HepG2 (cell line): ENCODE data around the gene MAP2K3. TPM values are rescaled to one million over a fixed set of nuclear protein-coding genes. Genes with fewer than 3 reads are reported as not detected.
A peak's percentile ranks its signal among the peaks of the same experiment; 100 is the strongest.

Source experiments
- FOXK2 ChIP-seq: fragments of 450-650 bp; IDR thresholded peaks from 2 replicates; pipeline ENCODE4 v1.6.1; 2016
- KAT2B ChIP-seq: fragments of 150-350 bp; IDR thresholded peaks from 2 replicates; pipeline ENCODE4 v1.6.1; 2014; ENCODE audit warnings: low read depth, low read length, borderline replicate concordance
- KDM1A ChIP-seq: IDR thresholded peaks from 2 replicates; pipeline ENCODE4 v1.6.1; 2016; ENCODE audit warnings: missing compliant biosample characterization
- MBD4 ChIP-seq: IDR thresholded peaks from 2 replicates; pipeline ENCODE4 v1.6.1; 2012; ENCODE audit warnings: low read length, inconsistent platforms, borderline replicate concordance
- MTF1 ChIP-seq: sonication (generic); formaldehyde crosslinking; IDR thresholded peaks from 2 replicates; pipeline ENCODE4 v1.5.0; 2020; ENCODE audit warnings: missing genetic modification reagents
- NFKB2 ChIP-seq: sonication (generic); formaldehyde crosslinking; IDR thresholded peaks from 2 replicates; pipeline ENCODE4 v1.4.0; 2020; ENCODE audit warnings: missing genetic modification reagents, borderline replicate concordance
- SRSF1 ChIP-seq: fragments of 200-400 bp; formaldehyde crosslinking; optimal IDR thresholded peaks from 2 replicates; pipeline ENCODE3; 2017; ENCODE audit warnings: mild to moderate bottlenecking, low read depth, low read length, moderate library complexity
- TBX2 ChIP-seq: sonication (generic); formaldehyde crosslinking; IDR thresholded peaks from 2 replicates; pipeline ENCODE4 v1.5.0; 2020; ENCODE audit warnings: missing genetic modification reagents, mild to moderate bottlenecking, borderline replicate concordance
- ZBTB42 ChIP-seq: sonication (generic); formaldehyde crosslinking; IDR thresholded peaks from 2 replicates; pipeline ENCODE4 v1.5.0; 2020; ENCODE audit warnings: mild to moderate bottlenecking, missing genetic modification reagents
- ZFP37 ChIP-seq: sonication (generic); formaldehyde crosslinking; IDR thresholded peaks from 2 replicates; pipeline ENCODE4 v1.4.0; 2020; ENCODE audit warnings: missing genetic modification reagents, borderline replicate concordance
- ZNF598 ChIP-seq: sonication (generic); formaldehyde crosslinking; IDR thresholded peaks from 2 replicates; pipeline ENCODE4 v1.5.1; 2020; ENCODE audit warnings: mild to moderate bottlenecking, missing genetic modification reagents, borderline replicate concordance
- ZNF615 ChIP-seq: sonication (generic); formaldehyde crosslinking; IDR thresholded peaks from 2 replicates; pipeline ENCODE4 v1.5.0; 2020; ENCODE audit warnings: mild to moderate bottlenecking, missing genetic modification reagents, borderline replicate concordance
- ZNF724P ChIP-seq: sonication (generic); formaldehyde crosslinking; IDR thresholded peaks from 2 replicates; pipeline ENCODE4 v1.8.0; 2022; ENCODE audit warnings: missing genetic modification reagents, borderline replicate concordance
- ZNF878 ChIP-seq: sonication (generic); formaldehyde crosslinking; IDR thresholded peaks from 2 replicates; pipeline ENCODE4 v1.8.1; 2023; ENCODE audit warnings: mild to moderate bottlenecking, missing genetic modification reagents, moderate library complexity
- polyA plus RNA-seq, 8 experiments: library from polyadenylated mRNA; depleted of rRNA in 3 of 8; stranded (reverse) in 7 of 8; unstranded in 1 of 8; fragments of >200 nt; fragmentation: Illumina TruSeq in 4 of 8; extraction: Trizol in 4 of 8; gene quantifications; 2 replicates each; pipeline versions ENCODE4 v1.2.1 to v1.2.3, GENCODE V29; 2011 to 2016; ENCODE audit warnings: low read depth in 4 of 8, missing spikeins in 1 of 8, mixed read lengths in 1 of 8; ENCODE audit not compliant: insufficient read depth in 1 of 8
- total RNA-seq, 5 experiments: library from RNA; depleted of rRNA; stranded (reverse); fragments of >200 nt; fragmentation: Illumina TruSeq; extraction: Trizol; gene quantifications; 2 replicates each; pipeline ENCODE4 v1.2.3, GENCODE V29; 2016; ENCODE audit warnings: low read depth in 1 of 5
- TF ChIP-seq, protein P1 (sequence below): IDR thresholded peaks from 2 replicates; pipeline ENCODE4 v1.4.0; 2020; ENCODE audit warnings: mild to moderate bottlenecking, missing genetic modification reagents
- TF ChIP-seq, protein P2 (sequence below): IDR thresholded peaks from 2 replicates; pipeline ENCODE4 v1.6.1; 2016; ENCODE audit warnings: missing compliant biosample characterization, missing genetic modification reagents, borderline replicate concordance
- TF ChIP-seq, protein P3 (sequence below): sonication (generic); formaldehyde crosslinking; IDR thresholded peaks from 2 replicates; pipeline ENCODE4 v1.4.0; 2020; ENCODE audit warnings: missing genetic modification reagents, borderline replicate concordance
- TF ChIP-seq, protein P4 (sequence below): IDR thresholded peaks from 2 replicates; pipeline ENCODE4 v1.6.1; 2012; ENCODE audit warnings: low read depth, low read length, improper control_type of control experiment

Gene MAP2K3
- total and polyA plus RNA-seq, 2 of the 13 experiments (the other 11 are each of a cell fraction or from before 2014, with no cell fraction given), result 20.5 to 27.4 TPM

DNA sequence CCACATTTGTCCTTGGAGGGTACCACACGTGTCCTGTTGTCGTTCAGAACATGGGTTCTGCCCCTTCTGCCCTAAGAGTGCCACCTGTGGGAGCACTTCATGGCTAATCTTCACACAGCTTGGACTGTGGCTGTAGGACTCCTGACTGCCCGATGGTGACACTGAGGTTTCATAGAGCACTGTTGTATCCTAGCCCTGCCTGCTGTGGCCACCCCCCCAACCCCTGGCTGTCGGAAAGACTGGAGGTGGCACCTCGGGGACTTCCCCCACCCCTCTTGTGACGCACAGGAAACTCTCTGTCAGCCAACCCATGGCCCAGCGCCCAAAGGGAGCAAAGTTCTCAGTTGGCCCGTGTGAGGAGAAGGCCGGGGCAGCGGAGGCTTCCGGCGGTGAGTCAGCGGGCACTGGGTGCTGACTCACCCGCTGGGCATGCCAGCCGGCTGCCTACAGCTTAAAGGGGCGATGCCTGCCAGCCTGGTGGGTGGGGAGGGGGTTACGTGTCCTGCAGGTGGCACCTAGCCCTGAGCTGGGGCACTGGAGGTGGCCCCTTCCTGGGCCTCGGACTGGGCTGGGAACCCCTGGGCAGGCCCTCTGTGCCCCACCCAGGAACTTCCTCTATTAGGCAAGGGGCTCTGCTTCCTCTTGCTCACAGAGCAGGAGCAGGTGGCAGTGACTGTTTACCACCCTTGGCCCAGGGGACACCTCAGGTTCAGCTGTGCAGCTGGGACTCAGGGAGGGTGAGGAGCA is 3.4 kb downstream of the MAP2K3 start (continued):
- TF ChIP-seq, protein P1, sequence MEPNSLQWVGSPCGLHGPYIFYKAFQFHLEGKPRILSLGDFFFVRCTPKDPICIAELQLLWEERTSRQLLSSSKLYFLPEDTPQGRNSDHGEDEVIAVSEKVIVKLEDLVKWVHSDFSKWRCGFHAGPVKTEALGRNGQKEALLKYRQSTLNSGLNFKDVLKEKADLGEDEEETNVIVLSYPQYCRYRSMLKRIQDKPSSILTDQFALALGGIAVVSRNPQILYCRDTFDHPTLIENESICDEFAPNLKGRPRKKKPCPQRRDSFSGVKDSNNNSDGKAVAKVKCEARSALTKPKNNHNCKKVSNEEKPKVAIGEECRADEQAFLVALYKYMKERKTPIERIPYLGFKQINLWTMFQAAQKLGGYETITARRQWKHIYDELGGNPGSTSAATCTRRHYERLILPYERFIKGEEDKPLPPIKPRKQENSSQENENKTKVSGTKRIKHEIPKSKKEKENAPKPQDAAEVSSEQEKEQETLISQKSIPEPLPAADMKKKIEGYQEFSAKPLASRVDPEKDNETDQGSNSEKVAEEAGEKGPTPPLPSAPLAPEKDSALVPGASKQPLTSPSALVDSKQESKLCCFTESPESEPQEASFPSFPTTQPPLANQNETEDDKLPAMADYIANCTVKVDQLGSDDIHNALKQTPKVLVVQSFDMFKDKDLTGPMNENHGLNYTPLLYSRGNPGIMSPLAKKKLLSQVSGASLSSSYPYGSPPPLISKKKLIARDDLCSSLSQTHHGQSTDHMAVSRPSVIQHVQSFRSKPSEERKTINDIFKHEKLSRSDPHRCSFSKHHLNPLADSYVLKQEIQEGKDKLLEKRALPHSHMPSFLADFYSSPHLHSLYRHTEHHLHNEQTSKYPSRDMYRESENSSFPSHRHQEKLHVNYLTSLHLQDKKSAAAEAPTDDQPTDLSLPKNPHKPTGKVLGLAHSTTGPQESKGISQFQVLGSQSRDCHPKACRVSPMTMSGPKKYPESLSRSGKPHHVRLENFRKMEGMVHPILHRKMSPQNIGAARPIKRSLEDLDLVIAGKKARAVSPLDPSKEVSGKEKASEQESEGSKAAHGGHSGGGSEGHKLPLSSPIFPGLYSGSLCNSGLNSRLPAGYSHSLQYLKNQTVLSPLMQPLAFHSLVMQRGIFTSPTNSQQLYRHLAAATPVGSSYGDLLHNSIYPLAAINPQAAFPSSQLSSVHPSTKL, result peak; percentile 64
- no peak for TF ChIP-seq MTF1 (CRISPR knock-in tag)
- TF ChIP-seq KAT2B, result no peak
- no peak for TF ChIP-seq KDM1A (CRISPR knock-in tag)
- no peak for TF ChIP-seq SRSF1
- TF ChIP-seq ZBTB42 (CRISPR knock-in tag), result no peak; the same call in 1 of the 2 replicates
- TF ChIP-seq ZNF878 (CRISPR knock-in tag), result no peak
- TF ChIP-seq ZNF724P (CRISPR knock-in tag), result no peak
- TF ChIP-seq NFKB2 (CRISPR knock-in tag), result peak; percentile 13; the same call in 1 of the 2 replicates
- TF ChIP-seq, protein P2, sequence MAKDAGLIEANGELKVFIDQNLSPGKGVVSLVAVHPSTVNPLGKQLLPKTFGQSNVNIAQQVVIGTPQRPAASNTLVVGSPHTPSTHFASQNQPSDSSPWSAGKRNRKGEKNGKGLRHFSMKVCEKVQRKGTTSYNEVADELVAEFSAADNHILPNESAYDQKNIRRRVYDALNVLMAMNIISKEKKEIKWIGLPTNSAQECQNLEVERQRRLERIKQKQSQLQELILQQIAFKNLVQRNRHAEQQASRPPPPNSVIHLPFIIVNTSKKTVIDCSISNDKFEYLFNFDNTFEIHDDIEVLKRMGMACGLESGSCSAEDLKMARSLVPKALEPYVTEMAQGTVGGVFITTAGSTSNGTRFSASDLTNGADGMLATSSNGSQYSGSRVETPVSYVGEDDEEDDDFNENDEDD, result 0 out of 2 replicates have a peak, but pooled peaks have one; percentile 17
- TF ChIP-seq, protein P3, sequence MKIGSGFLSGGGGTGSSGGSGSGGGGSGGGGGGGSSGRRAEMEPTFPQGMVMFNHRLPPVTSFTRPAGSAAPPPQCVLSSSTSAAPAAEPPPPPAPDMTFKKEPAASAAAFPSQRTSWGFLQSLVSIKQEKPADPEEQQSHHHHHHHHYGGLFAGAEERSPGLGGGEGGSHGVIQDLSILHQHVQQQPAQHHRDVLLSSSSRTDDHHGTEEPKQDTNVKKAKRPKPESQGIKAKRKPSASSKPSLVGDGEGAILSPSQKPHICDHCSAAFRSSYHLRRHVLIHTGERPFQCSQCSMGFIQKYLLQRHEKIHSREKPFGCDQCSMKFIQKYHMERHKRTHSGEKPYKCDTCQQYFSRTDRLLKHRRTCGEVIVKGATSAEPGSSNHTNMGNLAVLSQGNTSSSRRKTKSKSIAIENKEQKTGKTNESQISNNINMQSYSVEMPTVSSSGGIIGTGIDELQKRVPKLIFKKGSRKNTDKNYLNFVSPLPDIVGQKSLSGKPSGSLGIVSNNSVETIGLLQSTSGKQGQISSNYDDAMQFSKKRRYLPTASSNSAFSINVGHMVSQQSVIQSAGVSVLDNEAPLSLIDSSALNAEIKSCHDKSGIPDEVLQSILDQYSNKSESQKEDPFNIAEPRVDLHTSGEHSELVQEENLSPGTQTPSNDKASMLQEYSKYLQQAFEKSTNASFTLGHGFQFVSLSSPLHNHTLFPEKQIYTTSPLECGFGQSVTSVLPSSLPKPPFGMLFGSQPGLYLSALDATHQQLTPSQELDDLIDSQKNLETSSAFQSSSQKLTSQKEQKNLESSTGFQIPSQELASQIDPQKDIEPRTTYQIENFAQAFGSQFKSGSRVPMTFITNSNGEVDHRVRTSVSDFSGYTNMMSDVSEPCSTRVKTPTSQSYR, result no peak
- TF ChIP-seq, protein P4, sequence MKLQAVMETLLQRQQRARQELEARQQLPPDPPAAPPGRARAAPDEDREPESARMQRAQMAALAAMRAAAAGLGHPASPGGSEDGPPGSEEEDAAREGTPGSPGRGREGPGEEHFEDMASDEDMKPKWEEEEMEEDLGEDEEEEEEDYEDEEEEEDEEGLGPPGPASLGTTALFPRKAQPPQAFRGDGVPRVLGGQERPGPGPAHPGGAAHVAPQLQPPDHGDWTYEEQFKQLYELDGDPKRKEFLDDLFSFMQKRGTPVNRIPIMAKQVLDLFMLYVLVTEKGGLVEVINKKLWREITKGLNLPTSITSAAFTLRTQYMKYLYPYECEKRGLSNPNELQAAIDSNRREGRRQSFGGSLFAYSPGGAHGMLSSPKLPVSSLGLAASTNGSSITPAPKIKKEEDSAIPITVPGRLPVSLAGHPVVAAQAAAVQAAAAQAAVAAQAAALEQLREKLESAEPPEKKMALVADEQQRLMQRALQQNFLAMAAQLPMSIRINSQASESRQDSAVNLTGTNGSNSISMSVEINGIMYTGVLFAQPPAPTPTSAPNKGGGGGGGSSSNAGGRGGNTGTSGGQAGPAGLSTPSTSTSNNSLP, result 0 out of 2 replicates have a peak, but pooled peaks have one; percentile 8
- peak; percentile 82; the same call in 1 of the 2 replicates for TF ChIP-seq TBX2 (CRISPR knock-in tag)
- no peak for TF ChIP-seq ZNF598 (CRISPR knock-in tag)
- TF ChIP-seq ZNF615 (CRISPR knock-in tag), result no peak
- no peak for TF ChIP-seq ZFP37 (CRISPR knock-in tag)
- TF ChIP-seq FOXK2, result 0 out of 2 replicates have a peak, but pooled peaks have one; percentile 9
- no peak for TF ChIP-seq MBD4
